H1 (cell line): ENCODE data around the gene PDZRN3. TPM values are rescaled to one million over a fixed set of nuclear protein-coding genes. Genes with fewer than 3 reads are reported as not detected.

Experiments used
- CTCF ChIA-PET: fragments of 300-600 bp; sonication (Branson Sonifier 250); formaldehyde crosslinking; loops from one replicate; lab custom pipeline; 2021; ENCODE audit not compliant: partially characterized antibody; lab: Charles Lee
- POLR2A ChIA-PET: fragments of 300-600 bp; sonication (Branson Sonifier 250); formaldehyde crosslinking; loops from one replicate; lab custom pipeline; 2021; ENCODE audit warnings: inconsistent platforms; ENCODE audit not compliant: partially characterized antibody; lab: Charles Lee
- DNase-seq, 2 experiments: peaks; one replicate each; pipeline versions ENCODE4 v3.0.0 to v3.0.0-alpha.2; 2010 to 2022; ENCODE audit warnings: low spot score in 2 of 2, low read depth in 1 of 2, mixed read lengths in 1 of 2
- FAIRE-seq: peaks from 2 replicates; lab custom pipeline; 2011; peaks lifted over from hg19 to GRCh38; lab: Jason Lieb, UNC
- H2AFZ ChIP-seq: 2 replicates; pipeline ENCODE4 v1.8.1; 2012; ENCODE audit warnings: low read length, inconsistent platforms
- H2AK5ac ChIP-seq: 2 replicates; pipeline ENCODE4 v1.6.1; 2013; ENCODE audit warnings: low read depth, low read length
- H2BK120ac ChIP-seq: replicated peaks from 2 replicates; pipeline ENCODE3; 2013; ENCODE audit warnings: low read depth, low read length, inconsistent platforms
- H2BK12ac ChIP-seq: 2 replicates; pipeline ENCODE4 v1.6.1; 2013; ENCODE audit warnings: low read depth, low read length
- H2BK15ac ChIP-seq: 2 replicates; pipeline ENCODE4 v1.6.1; 2013; ENCODE audit warnings: low read length
- H2BK20ac ChIP-seq: 2 replicates; pipeline ENCODE4 v1.6.1; 2013; ENCODE audit warnings: low read length
- H2BK5ac ChIP-seq: 2 replicates; pipeline ENCODE4 v1.6.1; 2013; ENCODE audit warnings: low read depth, low read length
- H3K14ac ChIP-seq: 2 replicates; pipeline ENCODE4 v1.6.1; 2013; ENCODE audit warnings: inconsistent platforms; ENCODE audit not compliant: insufficient read length
- H3K18ac ChIP-seq: 2 replicates; pipeline ENCODE4 v1.6.1; 2013; ENCODE audit warnings: low read length; ENCODE audit errors: extremely low read depth
- H3K23ac ChIP-seq: 2 replicates; pipeline ENCODE4 v1.6.1; 2013; ENCODE audit warnings: inconsistent platforms; ENCODE audit not compliant: insufficient read length
- H3K23me2 ChIP-seq: 2 replicates; pipeline ENCODE4 v1.6.1; 2013; ENCODE audit warnings: low read depth, low read length
- H3K27ac ChIP-seq: 2 replicates; pipeline ENCODE4 v1.6.1; 2011; ENCODE audit warnings: low read depth, low read length, inconsistent platforms
- H3K27me3 ChIP-seq, 4 experiments: replicated peaks in 1 of 4; 1 replicate in 1 of 4; 2 replicates in 3 of 4; pipeline versions ENCODE4 v1.6.1 to v1.8.1; 2011 to 2013; ENCODE audit warnings: low read length in 3 of 4, mild to moderate bottlenecking in 3 of 4, inconsistent platforms in 2 of 4, mixed read lengths in 2 of 4, moderate library complexity in 1 of 4; ENCODE audit not compliant: control insufficient read depth in 3 of 4, insufficient read depth in 3 of 4; ENCODE audit errors: extremely low read depth in 1 of 4
- H3K36me3 ChIP-seq, 4 experiments: 2 replicates each; pipeline versions ENCODE4 v1.6.1 to v1.8.1; 2011 to 2013; ENCODE audit warnings: mild to moderate bottlenecking in 4 of 4, low read length in 3 of 4, moderate library complexity in 2 of 4, control low read depth in 1 of 4, inconsistent platforms in 1 of 4; ENCODE audit not compliant: insufficient read depth in 4 of 4, control insufficient read depth in 2 of 4
- H3K4ac ChIP-seq: replicated peaks from 2 replicates; pipeline ENCODE3; 2013; ENCODE audit warnings: low read length, low read depth, mixed read lengths, inconsistent platforms; ENCODE audit not compliant: insufficient read length
- H3K4me1 ChIP-seq, 4 experiments: replicated peaks in 1 of 4; 1 replicate in 1 of 4; 2 replicates in 3 of 4; pipeline versions ENCODE4 v1.6.1 to v1.8.1; 2011 to 2013; ENCODE audit warnings: low read length in 3 of 4, inconsistent platforms in 2 of 4, mixed read lengths in 1 of 4; ENCODE audit not compliant: insufficient read depth in 4 of 4, control insufficient read depth in 3 of 4
- H3K4me2 ChIP-seq, 2 experiments: 2 replicates each; pipeline versions ENCODE4 v1.6.1 to v1.8.1; 2011 to 2013; ENCODE audit warnings: low read depth in 2 of 2, low read length in 2 of 2, control low read depth in 1 of 2, inconsistent platforms in 1 of 2, mild to moderate bottlenecking in 1 of 2; ENCODE audit not compliant: insufficient read depth in 1 of 2
- H3K4me3 ChIP-seq, 4 experiments: fragments of 200-600, 300-600 bp in 1 of 4; sonication (generic), shearing (Covaris generic), sonication (Bioruptor Twin) in 1 of 4; 2 replicates each; pipeline versions ENCODE4 v1.5.1 to v1.8.1; 2011 to 2016; ENCODE audit warnings: low read length in 4 of 4, low read depth in 3 of 4, control low read depth in 2 of 4, inconsistent platforms in 2 of 4, mild to moderate bottlenecking in 2 of 4, mixed read lengths in 1 of 4, moderate library complexity in 1 of 4; ENCODE audit not compliant: insufficient read depth in 2 of 4; ENCODE audit errors: extremely low read depth in 1 of 4
- H3K56ac ChIP-seq: replicated peaks from 2 replicates; pipeline ENCODE3; 2013; ENCODE audit warnings: low read depth, mild to moderate bottlenecking, mixed read lengths, low read length, inconsistent platforms; ENCODE audit not compliant: insufficient read length
- H3K79me1 ChIP-seq: 2 replicates; pipeline ENCODE4 v1.6.1; 2013; ENCODE audit warnings: low read depth, low read length, control low read depth
- H3K79me2 ChIP-seq, 2 experiments: 2 replicates each; pipeline versions ENCODE4 v1.6.1 to v1.8.1; 2012 to 2013; ENCODE audit warnings: low read length in 2 of 2, mild to moderate bottlenecking in 2 of 2, inconsistent platforms in 1 of 2; ENCODE audit not compliant: insufficient read depth in 2 of 2, control insufficient read depth in 1 of 2
- H3K9ac ChIP-seq, 4 experiments: replicated peaks in 1 of 4; 1 replicate in 1 of 4; 2 replicates in 3 of 4; pipeline versions ENCODE4 v1.6.1 to v1.8.1; 2011 to 2013; ENCODE audit warnings: low read depth in 3 of 4, low read length in 3 of 4, control low read depth in 2 of 4, mild to moderate bottlenecking in 2 of 4, moderate library complexity in 2 of 4, inconsistent platforms in 1 of 4; ENCODE audit errors: extremely low read depth in 1 of 4
- H3K9me3 ChIP-seq, 2 experiments: 2 replicates each; pipeline versions ENCODE4 v1.6.1 to v1.8.1; 2012 to 2013; ENCODE audit warnings: mild to moderate bottlenecking in 2 of 2, moderate library complexity in 2 of 2, control low read depth in 1 of 2, inconsistent platforms in 1 of 2, low read depth in 1 of 2, low read length in 1 of 2, mixed read lengths in 1 of 2; ENCODE audit not compliant: insufficient read depth in 2 of 2
- H4K20me1 ChIP-seq, 2 experiments: replicated peaks in 1 of 2; 2 replicates each; pipeline versions ENCODE3 to v1.8.1; 2011 to 2013; ENCODE audit warnings: inconsistent platforms in 2 of 2, low read length in 2 of 2, mild to moderate bottlenecking in 1 of 2; ENCODE audit not compliant: insufficient read depth in 2 of 2, control insufficient read depth in 1 of 2
- H4K5ac ChIP-seq: 2 replicates; pipeline ENCODE4 v1.6.1; 2013; ENCODE audit warnings: low read length, low read depth, mixed read lengths, inconsistent platforms; ENCODE audit not compliant: insufficient read length
- H4K8ac ChIP-seq: 2 replicates; pipeline ENCODE4 v1.8.0; 2013; ENCODE audit warnings: mild to moderate bottlenecking, moderate library complexity, low read length, inconsistent platforms; ENCODE audit not compliant: insufficient read depth; ENCODE audit errors: extremely low read depth
- H4K91ac ChIP-seq: replicated peaks from 2 replicates; pipeline ENCODE3; 2013; ENCODE audit warnings: low read length, mixed read lengths, inconsistent platforms; ENCODE audit not compliant: insufficient read length
- ATF3 ChIP-seq: IDR thresholded peaks from 2 replicates; pipeline ENCODE4 v1.6.1; 2011; ENCODE audit warnings: low read depth, mild to moderate bottlenecking, low read length; ENCODE audit not compliant: insufficient read depth
- BRCA1 ChIP-seq: IDR thresholded peaks from 2 replicates; pipeline ENCODE4 v1.6.1; 2012; ENCODE audit warnings: low read depth, low read length, improper control_type of control experiment
- CHD1 ChIP-seq: IDR thresholded peaks from 2 replicates; pipeline ENCODE4 v1.6.1; 2012; ENCODE audit warnings: low read depth, low read length, improper control_type of control experiment
- CHD2 ChIP-seq: IDR thresholded peaks from 2 replicates; pipeline ENCODE4 v1.6.1; 2012; ENCODE audit warnings: low read length, improper control_type of control experiment
- HDAC6 ChIP-seq: IDR thresholded peaks from one replicate; pipeline ENCODE4 v1.7.1; 2012; ENCODE audit warnings: low read depth, mild to moderate bottlenecking, inconsistent platforms, low read length, moderate library complexity
- JUN ChIP-seq: IDR thresholded peaks from 2 replicates; pipeline ENCODE4 v1.6.1; 2011; ENCODE audit warnings: low read depth, mild to moderate bottlenecking, improper control_type of control experiment, low read length
- KDM1A ChIP-seq: fragments of 200-600, 300-600 bp; sonication (generic); IDR thresholded peaks from 2 replicates; pipeline ENCODE4 v1.7.1; 2016; ENCODE audit warnings: mild to moderate bottlenecking, low read length, borderline replicate concordance
- RBBP5 ChIP-seq: IDR thresholded peaks from 2 replicates; pipeline ENCODE4 v1.7.1; 2012; ENCODE audit warnings: low read depth, mild to moderate bottlenecking, inconsistent platforms, low read length, moderate library complexity, borderline replicate concordance
- RNF2 ChIP-seq: fragments of 200-900, 300-1000 bp; sonication (generic); IDR thresholded peaks from 2 replicates; pipeline ENCODE4 v1.7.1; 2016; ENCODE audit warnings: borderline replicate concordance, low read depth, mild to moderate bottlenecking, antibody characterized with exemption, low read length; ENCODE audit not compliant: poor library complexity, severe bottlenecking; ENCODE audit errors: missing control alignments
- RXRA ChIP-seq: IDR thresholded peaks from 2 replicates; pipeline ENCODE4 v1.6.1; 2011; ENCODE audit warnings: low read depth, mild to moderate bottlenecking, low read length, moderate library complexity; ENCODE audit not compliant: insufficient read depth
- SIX5 ChIP-seq: IDR thresholded peaks from 2 replicates; pipeline ENCODE4 v1.6.1; 2011; ENCODE audit warnings: mild to moderate bottlenecking, low read depth, low read length
- SP2 ChIP-seq: IDR thresholded peaks from 2 replicates; pipeline ENCODE4 v1.6.1; 2012; ENCODE audit warnings: mild to moderate bottlenecking, low read length, inconsistent platforms
- TBP ChIP-seq: IDR thresholded peaks from 2 replicates; pipeline ENCODE4 v1.6.1; 2011; ENCODE audit warnings: low read depth, low read length, improper control_type of control experiment
- WGBS, 2 experiments: shearing (Covaris generic) in 1 of 2; methylation state at CpG; one replicate each; pipeline versions ENCODE4 v1.1.6 to v1.1.7; 2013 to 2015; ENCODE audit warnings: low lambda C conversion rate in 2 of 2, mixed read lengths in 2 of 2, inconsistent platforms in 1 of 2, low coverage in 1 of 2, missing lambda C conversion rate in 1 of 2; ENCODE audit not compliant: insufficient replicate concordance in 2 of 2, insufficient coverage in 1 of 2, insufficient read length in 1 of 2; ENCODE audit errors: extremely low coverage in 1 of 2, missing lambda C conversion rate in 1 of 2; 5-methylcytosine and 5-hydroxymethylcytosine counted together
- polyA plus RNA-seq, 7 experiments: library from polyadenylated mRNA; depleted of rRNA in 3 of 7; stranded (reverse) in 5 of 7; unstranded in 2 of 7; fragments of >200 nt in 5 of 7; fragments of 200-250 nt in 2 of 7; gene quantifications; 1 replicate in 5 of 7; 2 replicates in 1 of 7; 4 replicates in 1 of 7; pipeline versions ENCODE4 v1.2.1 to v1.2.3, GENCODE V29; 2011 to 2013; ENCODE audit warnings: missing spikeins in 2 of 7, mixed read lengths in 2 of 7
- total RNA-seq: library from RNA; stranded (reverse); fragmentation: NEBNext Ultra II Directional; extraction: Animal tissue kit (Norgen Biotek cat#: 25700); gene quantifications from 2 replicates; pipeline ENCODE4 v1.2.1, GENCODE V29; 2021

Gene PDZRN3
- total and polyA plus RNA-seq, 2 of the 8 experiments (the other 6 are each of a cell fraction or from before 2014, with no cell fraction given): 4.2 to 20.5 TPM

- H3K79me1 ChIP-seq: no peaks in the 10 kb centered on the region
- no peaks in the 10 kb centered on the region for H4K20me1 ChIP-seq
- no peak overlapping the region for H4K91ac ChIP-seq
- H2AK5ac ChIP-seq: no peak overlapping the region
- H4K5ac ChIP-seq: no peak overlapping the region
- no peak overlapping the region for H3K4ac ChIP-seq
- ChIA-PET CTCF (interaction anchor here (1.2 kb wide), 1 partner anchor 23 kb away, joined by 5 read pairs; no protein-coding TSS in a partner anchor), POLR2A (no interaction called here)
- H3K18ac ChIP-seq: no peak overlapping the region
- H2BK20ac ChIP-seq: no peak overlapping the region
- H3K9ac ChIP-seq: no peak overlapping the region
- FAIRE-seq (no peak), DNase-seq (no peak)
- H3K56ac ChIP-seq: no peak overlapping the region
- no peak overlapping the region for H3K27ac ChIP-seq
- no peaks in the 10 kb centered on the region for H3K27me3 ChIP-seq
- no peak overlapping the region for H3K4me2 ChIP-seq
- H3K4me1 ChIP-seq: no peaks in the 10 kb centered on the region
- peak overlapping the region; percentile 46 for H2AFZ ChIP-seq
- no peak overlapping the region for H4K8ac ChIP-seq
- no peaks in the 10 kb centered on the region for H3K36me3 ChIP-seq
- H3K14ac ChIP-seq: no peak overlapping the region
- no peak overlapping the region for H2BK12ac ChIP-seq
- H3K9me3 ChIP-seq: no peaks in the 10 kb centered on the region
- H3K79me2 ChIP-seq: no peaks in the 10 kb centered on the region
- no peaks in the 10 kb centered on the region for H3K23me2 ChIP-seq
- H2BK5ac ChIP-seq: no peak overlapping the region
- no peak overlapping the region for H3K23ac ChIP-seq
- 80% methylated on average over 8 of the region's 8 CpGs; no CpG with 5 or more reads in 1 of the 2 experiments for WGBS, 2 experiments
- no peak overlapping the region for H2BK15ac ChIP-seq
- no peak overlapping the region for H3K4me3 ChIP-seq
- no peak overlapping the region for H2BK120ac ChIP-seq
- TF ChIP-seq CHD2 (no peak), RNF2 (no peak), SP2 (no peak), JUN (no peak), RXRA (no peak), ATF3 (no peak), KDM1A (no peak), CHD1 (no peak), SIX5 (no peak), BRCA1 (no peak), TBP (no peak), HDAC6 (no peak), RBBP5 (no peak)
These were observed 271.7 kb downstream of the PDZRN3 start for GRCh38 chr3:73352841-73353645.
